Karpas-422 (cell line): Measurements from ENCODE around the gene ADPRH. TPM values are rescaled to one million over a fixed set of nuclear protein-coding genes. Genes with fewer than 3 reads are reported as not detected.
"Not testable (repeated sequence)": the region's sequence is repeated elsewhere in the genome, so short reads cannot be mapped to it uniquely, and the experiment has no call there.

Source experiments
- DNase-seq: peaks from one replicate; pipeline ENCODE4 v3.0.0-alpha.2; 2015
- H2AFZ ChIP-seq: fragments of 200-600 bp; sonication (generic); 2 replicates; pipeline ENCODE4 v1.6.1; 2014; ENCODE audit warnings: antibody characterized with exemption, low read length, mixed read lengths
- H3K27ac ChIP-seq: fragments of 200-600 bp; sonication (generic); 2 replicates; pipeline ENCODE4 v1.5.1; 2014; ENCODE audit warnings: mild to moderate bottlenecking, low read length, moderate library complexity
- H3K27me3 ChIP-seq: fragments of 200-600 bp; sonication (generic); 2 replicates; pipeline ENCODE4 v1.6.1; 2014; ENCODE audit warnings: low read length, mixed read lengths
- H3K36me3 ChIP-seq: fragments of 200-600 bp; sonication (generic); 2 replicates; pipeline ENCODE4 v1.6.1; 2014; ENCODE audit warnings: low read length, mixed read lengths; ENCODE audit not compliant: insufficient read depth
- H3K4me1 ChIP-seq: fragments of 200-600 bp; sonication (generic); 2 replicates; pipeline ENCODE4 v1.6.1; 2014; ENCODE audit warnings: mild to moderate bottlenecking, low read length, mixed read lengths
- H3K4me2 ChIP-seq: fragments of 200-600 bp; sonication (generic); 2 replicates; pipeline ENCODE4 v1.6.1; 2014; ENCODE audit warnings: low read length, low read depth, mild to moderate bottlenecking; ENCODE audit not compliant: poor library complexity, severe bottlenecking
- H3K4me3 ChIP-seq: fragments of 200-600 bp; sonication (generic); 2 replicates; pipeline ENCODE4 v1.5.1; 2014; ENCODE audit warnings: mild to moderate bottlenecking, antibody characterized with exemption, low read length, mixed read lengths
- H3K79me2 ChIP-seq: fragments of 200-600 bp; sonication (generic); 2 replicates; pipeline ENCODE4 v1.6.1; 2014; ENCODE audit warnings: mild to moderate bottlenecking, low read length, mixed read lengths
- H3K9ac ChIP-seq: fragments of 200-600 bp; sonication (generic); 2 replicates; pipeline ENCODE4 v1.6.0; 2014; ENCODE audit warnings: low read length
- H3K9me2 ChIP-seq: fragments of 200-600 bp; sonication (generic), shearing (Covaris generic); replicated peaks from 2 replicates; pipeline ENCODE4 v1.6.0; 2014; ENCODE audit warnings: mild to moderate bottlenecking, low read length, moderate library complexity; ENCODE audit not compliant: insufficient read depth
- H3K9me3 ChIP-seq: fragments of 300-700, 200-600 bp; sonication (generic); 2 replicates; pipeline ENCODE4 v1.6.1; 2014; ENCODE audit warnings: low read length, mixed read lengths
- H4K20me1 ChIP-seq: fragments of 200-600 bp; sonication (generic); 2 replicates; pipeline ENCODE4 v1.6.1; 2014; ENCODE audit warnings: mild to moderate bottlenecking, antibody characterized with exemption, low read length, low read depth; ENCODE audit not compliant: insufficient read depth
- total RNA-seq: library from RNA; depleted of rRNA; stranded (reverse); fragments of >200 nt; shearing (Covaris generic); gene quantifications from 2 replicates; pipeline ENCODE4 v1.2.3, GENCODE V29; 2014; ENCODE audit warnings: low replicate concordance

Gene ADPRH
- total RNA-seq, 1 experiment from 2014 or later, result 2.9 TPM

DNA sequence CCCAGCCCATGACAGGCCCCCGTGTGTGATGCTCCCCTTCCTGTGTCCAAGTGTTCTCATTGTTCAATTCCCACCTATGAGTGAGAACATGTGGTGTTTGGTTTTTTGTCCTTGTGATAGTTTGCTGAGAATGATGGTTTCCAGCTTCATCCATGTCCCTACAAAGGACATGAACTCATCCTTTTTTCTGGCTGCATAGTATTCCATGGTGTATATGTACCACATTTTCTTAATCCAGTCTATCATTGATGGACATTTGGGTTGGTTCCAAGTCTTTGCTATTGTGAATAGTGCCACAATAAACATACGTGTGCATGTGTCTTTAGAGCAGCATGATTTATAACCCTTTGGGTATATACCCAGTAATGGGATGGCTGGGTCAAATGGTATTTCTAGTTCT, 16.0 kb upstream of the ADPRH start:
- not testable (repeated sequence) for DNase-seq, H3K4me2 ChIP-seq, H3K9me2 ChIP-seq, H3K4me1 ChIP-seq, H3K27me3 ChIP-seq, H3K79me2 ChIP-seq, H3K36me3 ChIP-seq, H3K9ac ChIP-seq, H3K4me3 ChIP-seq, H3K9me3 ChIP-seq, H2AFZ ChIP-seq, H3K27ac ChIP-seq, H4K20me1 ChIP-seq

DNA sequence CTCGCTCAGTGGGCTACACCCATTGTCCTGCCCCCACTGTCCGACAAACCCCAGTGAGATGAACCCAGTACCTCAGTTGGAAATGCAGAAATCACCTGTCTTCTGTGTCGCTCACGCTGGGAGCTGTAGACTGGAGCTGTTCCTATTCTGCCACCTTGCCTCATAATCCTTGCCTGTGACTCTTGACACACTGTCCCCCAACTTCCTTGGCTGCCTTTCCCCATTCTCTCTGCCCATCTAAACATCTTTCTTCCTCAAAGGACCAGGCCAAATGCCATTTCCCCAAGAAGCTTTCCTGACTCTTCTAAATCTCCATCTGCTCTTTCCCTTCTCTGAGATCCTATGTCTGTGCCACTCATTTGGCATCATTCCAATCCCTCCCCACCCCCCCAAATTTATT, 10.1 kb upstream of the ADPRH start:
- H3K79me2 ChIP-seq, result no peaks in the 10 kb centered on the region
- H3K9me3 ChIP-seq, result no peaks in the 10 kb centered on the region
- no peak overlapping the region for H3K27ac ChIP-seq
- no peak overlapping the region for H3K4me3 ChIP-seq
- H3K4me1 ChIP-seq, result no peaks in the 10 kb centered on the region
- H3K36me3 ChIP-seq, result no peaks in the 10 kb centered on the region
- no peaks in the 10 kb centered on the region for H4K20me1 ChIP-seq
- H3K27me3 ChIP-seq, result no peaks in the 10 kb centered on the region
- H2AFZ ChIP-seq, result no peak overlapping the region
- H3K9me2 ChIP-seq, result no peaks in the 10 kb centered on the region
- H3K4me2 ChIP-seq, result no peak overlapping the region
- no peak overlapping the region for H3K9ac ChIP-seq
- no peak for DNase-seq

DNA sequence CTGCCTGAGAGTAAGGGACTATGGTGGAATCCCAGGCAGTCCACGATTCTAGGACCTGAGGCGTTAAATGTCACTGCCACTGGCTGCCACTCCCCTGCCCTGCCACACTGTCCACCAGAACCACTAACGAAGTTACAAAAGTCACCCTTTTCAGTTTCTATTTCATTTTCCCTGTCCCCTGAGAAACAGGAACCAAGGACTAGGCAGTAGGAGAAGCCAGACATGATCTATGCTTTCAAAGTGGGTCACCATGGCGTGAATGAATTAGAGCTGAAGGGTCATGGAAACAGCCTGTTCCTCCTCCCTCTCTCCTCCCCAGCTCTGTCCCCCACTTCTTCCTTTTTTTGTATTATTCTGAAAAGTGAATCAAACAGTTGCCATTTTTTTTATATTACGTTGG, 9.1 kb upstream of the ADPRH start:
- H3K9me2 ChIP-seq, result no peaks in the 10 kb centered on the region
- H4K20me1 ChIP-seq, result no peaks in the 10 kb centered on the region
- no peak overlapping the region for H3K4me3 ChIP-seq
- H3K4me1 ChIP-seq, result no peaks in the 10 kb centered on the region
- H3K27me3 ChIP-seq, result no peaks in the 10 kb centered on the region
- no peak overlapping the region for H3K9ac ChIP-seq
- H2AFZ ChIP-seq, result no peak overlapping the region
- H3K27ac ChIP-seq, result no peak overlapping the region
- H3K36me3 ChIP-seq, result no peaks in the 10 kb centered on the region
- no peak overlapping the region for H3K4me2 ChIP-seq
- no peaks in the 10 kb centered on the region for H3K9me3 ChIP-seq
- no peaks in the 10 kb centered on the region for H3K79me2 ChIP-seq
- DNase-seq, result no peak

DNA sequence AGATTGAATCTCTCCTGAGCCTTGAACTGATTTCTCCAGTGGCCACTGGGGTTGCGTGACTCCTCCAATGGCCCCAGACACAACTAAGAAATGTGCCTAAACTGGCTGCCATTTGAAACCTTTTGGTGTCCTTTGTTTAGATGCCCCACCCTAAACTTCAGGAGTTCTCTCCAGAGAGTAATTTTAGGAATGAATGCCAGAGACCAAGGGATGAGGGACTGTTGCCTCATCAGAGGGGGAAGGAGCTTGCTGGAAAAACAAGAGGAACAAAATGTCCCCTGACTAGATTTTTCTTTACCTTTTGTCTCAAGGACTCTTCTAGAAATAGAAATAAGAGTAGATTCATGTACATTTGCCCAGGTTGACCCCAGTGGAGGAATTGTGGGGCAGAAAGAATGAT, 8.1 kb upstream of the ADPRH start:
- no peak overlapping the region for H3K4me2 ChIP-seq
- H3K4me3 ChIP-seq, result no peak overlapping the region
- no peaks in the 10 kb centered on the region for H3K4me1 ChIP-seq
- DNase-seq, result no peak
- H3K27ac ChIP-seq, result no peak overlapping the region
- H3K36me3 ChIP-seq, result no peaks in the 10 kb centered on the region
- H3K79me2 ChIP-seq, result no peaks in the 10 kb centered on the region
- H2AFZ ChIP-seq, result no peak overlapping the region
- no peaks in the 10 kb centered on the region for H3K27me3 ChIP-seq
- no peak overlapping the region for H3K9ac ChIP-seq
- H4K20me1 ChIP-seq, result no peaks in the 10 kb centered on the region
- no peaks in the 10 kb centered on the region for H3K9me3 ChIP-seq
- no peaks in the 10 kb centered on the region for H3K9me2 ChIP-seq

DNA sequence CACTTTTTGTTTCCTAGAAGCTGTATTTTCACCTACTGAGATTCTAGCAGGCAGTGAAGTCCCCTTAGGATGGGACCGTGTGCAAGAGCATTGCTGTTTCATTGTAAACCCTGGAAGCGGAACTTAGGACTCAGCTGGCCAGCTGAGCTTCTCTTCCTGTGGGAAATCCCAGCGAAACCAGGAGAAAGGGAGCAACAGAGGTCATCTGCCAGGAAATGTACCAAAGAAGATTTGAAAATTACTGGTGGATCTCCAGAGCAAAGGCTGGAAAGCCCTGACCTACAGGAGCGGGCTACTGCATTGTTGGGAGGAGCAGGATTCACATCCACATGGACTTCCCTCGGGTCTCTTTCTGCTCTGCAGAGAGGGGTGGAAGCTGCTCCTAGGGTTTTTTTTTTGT, 7.6 kb upstream of the ADPRH start:
- Histone ChIP-seq H3K4me1 (no peaks in the 10 kb centered on the region), H3K36me3 (no peaks in the 10 kb centered on the region), H3K9me2 (no peaks in the 10 kb centered on the region), H3K79me2 (no peaks in the 10 kb centered on the region), H3K4me2 (no peak overlapping the region), H4K20me1 (no peaks in the 10 kb centered on the region), H3K27me3 (no peaks in the 10 kb centered on the region), H3K9ac (no peak overlapping the region), H3K27ac (no peak overlapping the region), H3K4me3 (no peak overlapping the region), H2AFZ (no peak overlapping the region), H3K9me3 (no peaks in the 10 kb centered on the region)
- DNase-seq, result no peak

DNA sequence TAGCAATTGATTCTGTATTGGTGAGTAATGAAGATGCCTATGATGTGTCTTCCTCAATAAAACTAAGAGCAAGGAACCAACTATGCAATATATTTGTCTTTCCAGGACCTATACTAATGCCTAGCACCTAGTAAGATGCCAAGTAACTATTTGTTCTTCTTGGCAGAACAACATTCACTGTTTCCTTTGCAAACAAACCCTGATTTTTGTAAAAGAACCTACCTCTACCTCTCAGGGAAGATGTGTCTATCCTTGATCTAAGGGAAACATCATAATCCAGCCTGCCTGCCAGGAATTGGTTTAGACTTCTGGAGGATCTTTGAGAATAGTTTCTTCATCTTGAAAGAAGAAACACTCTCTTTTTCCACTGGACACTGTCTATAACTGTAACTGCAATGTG, 3.8 kb upstream of the ADPRH start:
- no peak for DNase-seq

DNA sequence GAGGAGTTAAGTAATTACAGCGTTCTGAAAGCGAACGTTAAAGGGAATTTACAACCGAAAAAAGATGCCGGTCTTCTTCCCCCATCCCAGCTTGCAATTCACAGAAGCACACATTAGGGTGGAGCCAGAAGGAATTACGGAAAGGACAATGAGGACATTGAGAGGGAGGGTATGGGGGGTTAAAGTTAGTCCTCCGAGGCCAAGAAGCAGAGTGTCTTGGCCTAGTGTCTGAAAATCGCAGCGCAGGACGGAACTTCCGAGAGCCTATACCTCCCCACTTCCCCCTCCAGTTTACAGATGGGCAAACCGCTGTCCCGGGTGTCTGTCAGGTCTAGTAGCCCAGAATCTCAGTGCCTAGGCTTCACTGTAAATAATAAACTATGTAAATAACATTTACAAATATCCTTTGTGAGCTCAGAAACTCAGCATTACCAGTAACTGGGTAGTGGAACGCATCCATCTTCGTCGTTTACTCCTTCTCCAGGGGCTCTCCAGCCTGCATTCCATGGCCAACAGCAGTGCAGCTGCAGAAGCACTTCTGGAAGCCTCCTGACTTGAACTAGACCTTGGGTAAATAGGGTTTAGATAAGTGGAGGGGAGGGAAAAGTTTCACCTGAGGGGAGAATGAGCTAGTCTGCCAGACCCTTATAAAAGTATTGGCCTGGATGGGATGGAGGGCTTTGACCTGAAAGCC, 922 bp downstream of the ADPRH start:
- Histone ChIP-seq H3K79me2 (no peaks in the 10 kb centered on the region), H3K9me2 (no peaks in the 10 kb centered on the region), H2AFZ (peak overlapping the region; percentile 100), H3K4me3 (peak overlapping the region; percentile 61), H3K36me3 (no peaks in the 10 kb centered on the region), H3K27ac (no peak overlapping the region), H3K9me3 (no peaks in the 10 kb centered on the region), H3K27me3 (no peaks in the 10 kb centered on the region), H4K20me1 (no peaks in the 10 kb centered on the region), H3K4me2 (peak overlapping the region; percentile 73), H3K4me1 (peaks cover 19% of the 10 kb centered on the region), H3K9ac (peak overlapping the region; percentile 60)
- DNase-seq, result peak; percentile 77

More for the DNA sequence above, 3.8 kb upstream of the ADPRH start:
- no peaks in the 10 kb centered on the region for H3K27me3 ChIP-seq
- H3K4me1 ChIP-seq, result peaks cover 19% of the 10 kb centered on the region
- no peak overlapping the region for H3K9ac ChIP-seq
- no peaks in the 10 kb centered on the region for H3K9me2 ChIP-seq
- H3K9me3 ChIP-seq, result no peaks in the 10 kb centered on the region
- H4K20me1 ChIP-seq, result no peaks in the 10 kb centered on the region
- H3K36me3 ChIP-seq, result no peaks in the 10 kb centered on the region
- no peak overlapping the region for H3K4me2 ChIP-seq
- H3K27ac ChIP-seq, result no peak overlapping the region
- H2AFZ ChIP-seq, result no peak overlapping the region
- no peaks in the 10 kb centered on the region for H3K79me2 ChIP-seq
- H3K4me3 ChIP-seq, result no peak overlapping the region

DNA sequence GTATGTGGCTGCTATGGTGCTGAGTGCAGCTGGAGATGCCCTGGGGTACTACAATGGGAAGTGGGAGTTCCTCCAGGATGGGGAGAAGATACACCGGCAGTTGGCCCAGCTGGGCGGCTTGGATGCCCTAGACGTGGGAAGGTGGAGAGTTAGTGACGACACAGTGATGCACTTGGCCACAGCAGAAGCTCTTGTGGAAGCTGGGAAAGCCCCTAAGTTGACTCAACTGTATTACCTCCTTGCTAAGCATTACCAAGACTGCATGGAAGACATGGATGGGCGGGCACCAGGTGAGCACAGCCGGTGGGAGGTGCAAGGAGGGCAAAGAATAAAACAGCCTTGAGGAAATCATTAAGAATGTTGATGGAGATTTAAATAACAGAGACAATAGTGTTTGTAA, 2.9 kb downstream of the ADPRH start:
- DNase-seq, result no peak
- H2AFZ ChIP-seq, result no peak overlapping the region
- no peaks in the 10 kb centered on the region for H3K27me3 ChIP-seq
- no peak overlapping the region for H3K27ac ChIP-seq
- no peaks in the 10 kb centered on the region for H3K36me3 ChIP-seq
- no peak overlapping the region for H3K4me3 ChIP-seq
- no peak overlapping the region for H3K9ac ChIP-seq
- H3K9me3 ChIP-seq, result no peaks in the 10 kb centered on the region
- H3K4me1 ChIP-seq, result peaks cover 19% of the 10 kb centered on the region
- no peaks in the 10 kb centered on the region for H3K79me2 ChIP-seq
- H3K4me2 ChIP-seq, result no peak overlapping the region
- no peaks in the 10 kb centered on the region for H4K20me1 ChIP-seq
- H3K9me2 ChIP-seq, result no peaks in the 10 kb centered on the region
